GM19395 (cell line): ENCODE data around the gene SPATA6L.

Experiments used
- ATAC-seq: cut with Tn5 transposase; IDR thresholded peaks from one replicate; pipeline ENCODE4 v1.9.1; 2021; ENCODE audit warnings: mild to moderate bottlenecking, moderate library complexity; ENCODE audit not compliant: unreplicated experiment

The SPATA6L gene

GRCh38 chr9:4558371-4558998, 107.8 kb downstream of the SPATA6L start:
- ATAC-seq: no peak

- ATAC-seq: no peak
These were observed 111.0 kb downstream of the SPATA6L start for GRCh38 chr9:4555236-4555635.

GRCh38 chr9:4553951-4554381, 112.3 kb downstream of the SPATA6L start:
- no peak for ATAC-seq

- no peak for ATAC-seq
These were observed 115.3 kb downstream of the SPATA6L start for GRCh38 chr9:4550777-4551484.

- no peak for ATAC-seq
These were observed 116.5 kb downstream of the SPATA6L start for GRCh38 chr9:4549751-4550295.

GRCh38 chr9:4548811-4549725, 117.2 kb downstream of the SPATA6L start:
- no peak for ATAC-seq
